GM12878 (cell line): Measurements from ENCODE around the gene MDM1. TPM values are rescaled to one million over a fixed set of nuclear protein-coding genes. Genes with fewer than 3 reads are reported as not detected.

Experiments used
- ATAC-seq: fragments of 200-7000 bp; cut with Tn5 transposase; 3 replicates; pipeline ENCODE4 v1.9.1; 2020; ENCODE audit warnings: mild to moderate bottlenecking, moderate library complexity
- BruUV-seq: library from RNA; stranded (reverse); fragments of 400-500 nt; replicated peaks from 2 replicates; lab custom pipeline; 2021; lab: Mats Ljungman, UMichigan
- CTCF ChIA-PET: fragments of 300-600 bp; sonication (Branson Sonifier 250); formaldehyde crosslinking; extraction: SDS; loops from one replicate; lab custom pipeline; 2021; ENCODE audit warnings: inconsistent platforms; lab: Yijun Ruan, JAX
- POLR2A ChIA-PET: fragments of 350-600 bp; formaldehyde crosslinking; extraction: SDS; loops from one replicate; lab custom pipeline; 2021; ENCODE audit warnings: inconsistent platforms; lab: Charles Lee
- RAD21 ChIA-PET: fragments of 300-600 bp; sonication (Branson Sonifier 250); formaldehyde crosslinking; loops from one replicate; lab custom pipeline; 2023; ENCODE audit warnings: antibody characterized with exemption; ENCODE audit not compliant: unreplicated experiment; lab: Charles Lee
- SMC1A ChIA-PET: fragments of 300-600 bp; sonication (Branson Sonifier 250); formaldehyde crosslinking; loops from one replicate; lab custom pipeline; 2023; ENCODE audit not compliant: unreplicated experiment, uncharacterized antibody; lab: Charles Lee
- DNase-seq: peaks from one replicate; pipeline ENCODE4 v3.0.0-alpha.2; 2011; ENCODE audit warnings: low read depth, low spot score
- FAIRE-seq: peaks from 3 replicates; lab custom pipeline; 2011; peaks lifted over from hg19 to GRCh38; lab: Jason Lieb, UNC
- H2AFZ ChIP-seq: 2 replicates; pipeline ENCODE4 v1.6.0; 2011; ENCODE audit warnings: low read depth, low read length, control low read depth; ENCODE audit not compliant: control insufficient read depth
- H3K27ac ChIP-seq: 2 replicates; pipeline ENCODE4 v1.5.1; 2011; ENCODE audit warnings: control low read depth; ENCODE audit not compliant: control insufficient read depth, insufficient read depth
- H3K27me3 ChIP-seq, 2 experiments: replicated peaks in 1 of 2; 2 replicates each; pipeline versions ENCODE4 v1.6.0 to v1.6.1; 2011; ENCODE audit warnings: low read length in 1 of 2; ENCODE audit not compliant: control insufficient read depth in 2 of 2, insufficient read depth in 2 of 2
- H3K36me3 ChIP-seq, 2 experiments: 2 replicates each; pipeline ENCODE4 v1.5.1; 2011; ENCODE audit warnings: low read length in 1 of 2; ENCODE audit not compliant: control insufficient read depth in 2 of 2, insufficient read depth in 2 of 2
- H3K4me1 ChIP-seq: 2 replicates; pipeline ENCODE4 v1.6.1; 2011; ENCODE audit warnings: mild to moderate bottlenecking, low read length, moderate library complexity, mixed read lengths; ENCODE audit not compliant: control insufficient read depth, insufficient read depth
- H3K4me2 ChIP-seq: 2 replicates; pipeline ENCODE4 v1.6.0; 2011; ENCODE audit warnings: control low read depth; ENCODE audit not compliant: control insufficient read depth, insufficient read depth
- H3K4me3 ChIP-seq: fragments of 200-600 bp; sonication (generic); 2 replicates; pipeline ENCODE4 v1.5.1; 2016
- H3K79me2 ChIP-seq: 2 replicates; pipeline ENCODE4 v1.6.0; 2011; ENCODE audit warnings: low read length; ENCODE audit not compliant: control insufficient read depth, insufficient read depth
- H3K9ac ChIP-seq: 2 replicates; pipeline ENCODE4 v1.8.0; 2011; ENCODE audit warnings: low read length, control low read depth, mixed read lengths; ENCODE audit not compliant: control insufficient read depth, insufficient read depth
- H3K9me3 ChIP-seq: replicated peaks from 3 replicates; pipeline ENCODE4 v1.5.1; 2011; ENCODE audit warnings: mild to moderate bottlenecking, low read length; ENCODE audit not compliant: control insufficient read depth, insufficient read depth
- H4K20me1 ChIP-seq: 2 replicates; pipeline ENCODE4 v1.6.0; 2011; ENCODE audit not compliant: control insufficient read depth, insufficient read depth
- ASH2L ChIP-seq: fragments of 300-600, 200-600 bp; sonication (generic); IDR thresholded peaks from 2 replicates; pipeline ENCODE4 v1.6.1; 2017; ENCODE audit warnings: low read depth, mild to moderate bottlenecking, borderline replicate concordance
- ATF2 ChIP-seq: IDR thresholded peaks from 2 replicates; pipeline ENCODE4 v1.6.1; 2012; ENCODE audit warnings: low read length, inconsistent platforms
- BCL11A ChIP-seq: IDR thresholded peaks from 2 replicates; pipeline ENCODE4 v1.6.1; 2011; ENCODE audit warnings: low read depth, low read length
- BMI1 ChIP-seq: fragments of 450-650 bp; IDR thresholded peaks from 2 replicates; pipeline ENCODE4 v1.6.1; 2016; ENCODE audit warnings: mild to moderate bottlenecking, moderate library complexity, borderline replicate concordance
- EP300 ChIP-seq, 2 experiments: fragments of 150-350 bp in 1 of 2; IDR thresholded peaks; 2 replicates each; pipeline ENCODE4 v1.6.1; 2011 to 2012; ENCODE audit warnings: low read depth in 2 of 2, low read length in 2 of 2, borderline replicate concordance in 1 of 2, improper control_type of control experiment in 1 of 2, inconsistent platforms in 1 of 2; ENCODE audit not compliant: control insufficient read depth in 1 of 2
- GABPA ChIP-seq: IDR thresholded peaks from 2 replicates; pipeline ENCODE4 v1.6.1; 2014; ENCODE audit warnings: antibody characterized with exemption, low read depth, mild to moderate bottlenecking, inconsistent platforms
- JUNB ChIP-seq: IDR thresholded peaks from 2 replicates; pipeline ENCODE4 v1.6.1; 2016; ENCODE audit warnings: antibody characterized with exemption, mild to moderate bottlenecking
- JUND ChIP-seq: IDR thresholded peaks from 2 replicates; pipeline ENCODE4 v1.6.1; 2012; ENCODE audit warnings: low read depth, mild to moderate bottlenecking, low read length, improper control_type of control experiment, moderate library complexity
- MEF2B ChIP-seq: fragments of 450-650 bp; IDR thresholded peaks from 2 replicates; pipeline ENCODE4 v1.6.1; 2018; ENCODE audit warnings: mild to moderate bottlenecking, moderate library complexity; ENCODE audit not compliant: partially characterized antibody, poor library complexity, severe bottlenecking
- MTA2 ChIP-seq: fragments of 450-650 bp; IDR thresholded peaks from 2 replicates; pipeline ENCODE4 v1.6.1; 2016; ENCODE audit warnings: low read depth, mild to moderate bottlenecking, moderate library complexity
- MYC ChIP-seq: IDR thresholded peaks from 2 replicates; pipeline ENCODE4 v1.6.1; 2011; ENCODE audit warnings: mild to moderate bottlenecking, low read length, moderate library complexity, inconsistent platforms; ENCODE audit not compliant: insufficient read depth, insufficient replicate concordance, insufficient read length, severe bottlenecking
- NRF1 ChIP-seq: conservative IDR thresholded peaks from 2 replicates; pipeline ENCODE4 v1.6.1; 2011; ENCODE audit warnings: mild to moderate bottlenecking, low read depth, low read length, improper control_type of control experiment
- POLR2A ChIP-seq: IDR thresholded peaks from 2 replicates; pipeline ENCODE4 v1.6.1; 2011; ENCODE audit warnings: low read depth, mild to moderate bottlenecking, low read length
- RB1 ChIP-seq: fragments of 450-650 bp; formaldehyde crosslinking; IDR thresholded peaks from 2 replicates; pipeline ENCODE4 v1.6.1; 2017; ENCODE audit warnings: mild to moderate bottlenecking, borderline replicate concordance
- SMAD5 ChIP-seq: IDR thresholded peaks from 2 replicates; pipeline ENCODE4 v1.6.1; 2016; ENCODE audit warnings: antibody characterized with exemption, low read depth
- YY1 ChIP-seq: IDR thresholded peaks from 2 replicates; pipeline ENCODE4 v1.6.1; 2011; ENCODE audit warnings: low read depth, mild to moderate bottlenecking, low read length
- WGBS: methylation state at CpG from one replicate; pipeline ENCODE4 v1.1.6; 2016; ENCODE audit warnings: low lambda C conversion rate; ENCODE audit not compliant: insufficient replicate concordance, insufficient coverage; ENCODE audit errors: missing lambda C conversion rate; 5-methylcytosine and 5-hydroxymethylcytosine counted together
- in situ Hi-C: fragments of 300-500 bp; cut with MboI; formaldehyde crosslinking; loops from 9 replicates; pipeline ENCODE4 v1.14.3; 2018; ENCODE audit warnings: mixed read lengths
- intact Hi-C: fragments of 100-400 bp; cut with micrococcal nuclease; formaldehyde crosslinking; loops from one replicate; pipeline ENCODE4 v1.14.2; 2022; ENCODE audit not compliant: unreplicated experiment
- polyA plus RNA-seq, 11 experiments: library from polyadenylated mRNA; depleted of rRNA in 4 of 11; unstranded in 6 of 11; stranded (reverse) in 5 of 11; fragments of >200 nt; fragmentation: Nextera tagmentation in 4 of 11; fragmentation: Illumina TruSeq in 1 of 11; extraction: Ambion mirVana in 4 of 11; extraction: Trizol in 1 of 11; gene quantifications; 1 replicate in 1 of 11; 2 replicates in 10 of 11; pipeline versions ENCODE4 v1.2.1 to v1.2.3, GENCODE V29; 2011 to 2016; ENCODE audit warnings: inconsistent platforms in 2 of 11, missing spikeins in 2 of 11, low read depth in 1 of 11
- total RNA-seq, 4 experiments: library from RNA; depleted of rRNA in 3 of 4; stranded (reverse); fragments of >200 nt in 3 of 4; fragmentation: Illumina TruSeq in 1 of 4; extraction: Trizol in 1 of 4; gene quantifications; 2 replicates each; pipeline versions ENCODE4 v1.2.1 to v1.2.3, GENCODE V29; 2013 to 2021
- TF ChIP-seq, protein P1 (sequence below): IDR thresholded peaks from 2 replicates; pipeline ENCODE4 v1.6.1; 2011; ENCODE audit warnings: mild to moderate bottlenecking, low read depth, low read length, moderate library complexity; ENCODE audit not compliant: insufficient replicate concordance

Gene MDM1
- total and polyA plus RNA-seq, 10 of the 15 experiments (the other 5 are each of a cell fraction or from before 2014, with no cell fraction given), result 10.1 to 25.3 (median 16.5) TPM

GRCh38 chr12:68279227-68280054 lies 52.7 kb downstream of the MDM1 start (continued):
- TF ChIP-seq, protein P1, sequence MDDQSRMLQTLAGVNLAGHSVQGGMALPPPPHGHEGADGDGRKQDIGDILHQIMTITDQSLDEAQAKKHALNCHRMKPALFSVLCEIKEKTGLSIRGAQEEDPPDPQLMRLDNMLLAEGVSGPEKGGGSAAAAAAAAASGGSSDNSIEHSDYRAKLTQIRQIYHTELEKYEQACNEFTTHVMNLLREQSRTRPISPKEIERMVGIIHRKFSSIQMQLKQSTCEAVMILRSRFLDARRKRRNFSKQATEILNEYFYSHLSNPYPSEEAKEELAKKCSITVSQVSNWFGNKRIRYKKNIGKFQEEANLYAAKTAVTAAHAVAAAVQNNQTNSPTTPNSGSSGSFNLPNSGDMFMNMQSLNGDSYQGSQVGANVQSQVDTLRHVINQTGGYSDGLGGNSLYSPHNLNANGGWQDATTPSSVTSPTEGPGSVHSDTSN, result no peak
- TF ChIP-seq, all 136 proteins: peak for 0

DNA sequence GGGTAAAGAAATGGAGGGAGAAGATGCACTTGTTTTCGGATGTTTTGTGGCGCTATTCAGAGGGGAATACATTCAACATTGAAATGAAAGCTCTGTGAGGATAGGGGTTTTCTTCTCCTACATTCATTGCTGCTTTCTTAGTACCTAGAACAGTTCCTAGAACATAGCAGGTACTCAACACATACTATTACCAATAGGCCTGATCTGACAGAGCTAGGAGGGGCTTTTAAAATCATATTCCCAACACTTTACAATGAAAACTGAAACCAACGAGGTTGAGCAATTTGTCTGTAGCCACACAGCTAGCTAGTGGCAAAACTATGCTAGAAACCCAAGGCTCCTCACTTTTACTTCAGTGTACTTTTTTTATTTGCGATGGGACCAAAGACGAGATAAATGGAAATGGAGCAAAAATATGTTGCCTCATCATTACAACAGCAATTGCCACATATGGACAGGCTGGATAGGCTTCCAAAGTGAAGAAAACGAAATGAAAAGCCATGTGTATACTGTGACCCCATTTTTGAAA lies 55.7 kb downstream of the MDM1 start:
- Histone ChIP-seq H3K79me2 (no peaks in the 10 kb centered on the region), H3K36me3 (no peaks in the 10 kb centered on the region), H3K27me3 (no peaks in the 10 kb centered on the region), H3K27ac (no peak overlapping the region), H2AFZ (no peak overlapping the region), H3K4me3 (no peak overlapping the region), H3K4me1 (peaks cover 9% of the 10 kb centered on the region; the same call in 1 of the 2 replicates), H4K20me1 (no peaks in the 10 kb centered on the region), H3K9me3 (no peaks in the 10 kb centered on the region; the same call in 2 of the 3 replicates), H3K4me2 (no peak overlapping the region), H3K9ac (no peak overlapping the region)
- no peak for FAIRE-seq
- SMC1A ChIA-PET, result interaction anchor here (0.7 to 2.0 kb wide), 7 partner anchors 8 to 61 kb away, joined by 3 to 15 read pairs (median 3); no protein-coding TSS in a partner anchor
- RAD21 ChIA-PET, result interaction anchor here (0.9 to 1.6 kb wide), 2 partner anchors 35 to 53 kb away, joined by 4 to 5 read pairs; no protein-coding TSS in a partner anchor
- no TSS peak for BruUV-seq
- no peak for DNase-seq
- no peak for TF ChIP-seq MYC
- TF ChIP-seq BMI1, result no peak
- TF ChIP-seq JUND, result no peak
- no peak for TF ChIP-seq POLR2A
- TF ChIP-seq MTA2, result no peak
- no peak for TF ChIP-seq RB1
- TF ChIP-seq BCL11A, result no peak
- TF ChIP-seq SMAD5, result no peak
- no peak for TF ChIP-seq GABPA
- TF ChIP-seq EP300 (IDR thresholded peaks at IDR 0.05; ENCODE audit: borderline replicate concordance in 1 of 2, control insufficient read depth in 1 of 2, low read depth in 2 of 2, low read length in 2 of 2), result no peak
- no peak for TF ChIP-seq NRF1
- no peak for TF ChIP-seq YY1
- TF ChIP-seq MEF2B, result no peak
- TF ChIP-seq JUNB, result no peak
- no peak for TF ChIP-seq ATF2
- TF ChIP-seq ASH2L, result no peak
- in situ Hi-C loops, result no loop called here
- POLR2A ChIA-PET, result interaction anchor here (0.9 kb wide), 1 partner anchor 8 kb away, joined by 3 read pairs; no protein-coding TSS in a partner anchor
- WGBS, result 53% methylated on average over 6 of the region's 6 CpGs
- CTCF ChIA-PET, result interaction anchor here (0.8 to 1.6 kb wide), 4 partner anchors 9 to 53 kb away, joined by 3 to 5 read pairs (median 3); no protein-coding TSS in a partner anchor
- ATAC-seq, result no peak
- intact Hi-C loops, result loop anchor here (2.0 kb wide), 1 partner anchor 14 kb away; no protein-coding TSS in a partner anchor
